Immature natural killer cell (primary cell): ENCODE measurements around the gene MCEE. TPM values are rescaled to one million over a fixed set of nuclear protein-coding genes. Genes with fewer than 3 reads are reported as not detected.
"Not testable (repeated sequence)": the region's sequence is repeated elsewhere in the genome, so short reads cannot be mapped to it uniquely, and the experiment has no call there.

Experiments used
- DNase-seq, 3 donors: peaks; one replicate each; pipeline ENCODE4 v3.0.0; 2022; ENCODE audit warnings: mixed read lengths in 1 of 3
- H3K27ac Mint-ChIP-seq, 6 donors: one replicate each; pipeline ENCODE4 v1.8.0; 2020; ENCODE audit warnings: mixed read lengths in 6 of 6, mild to moderate bottlenecking in 5 of 6, inconsistent platforms in 4 of 6, moderate library complexity in 3 of 6
- H3K27me3 Mint-ChIP-seq, 3 donors: one replicate each; pipeline ENCODE4 v1.8.0; 2020 to 2021; ENCODE audit warnings: low read depth in 3 of 3, mild to moderate bottlenecking in 3 of 3, mixed read lengths in 3 of 3, moderate library complexity in 3 of 3, inconsistent platforms in 1 of 3
- H3K36me3 Mint-ChIP-seq, 3 donors: one replicate each; pipeline ENCODE4 v1.8.0; 2020; ENCODE audit warnings: mixed read lengths in 3 of 3, inconsistent platforms in 2 of 3, mild to moderate bottlenecking in 2 of 3
- H3K4me1 Mint-ChIP-seq, 2 donors: one replicate each; pipeline ENCODE4 v1.8.0; 2020; ENCODE audit warnings: inconsistent platforms in 2 of 2, mild to moderate bottlenecking in 2 of 2, mixed read lengths in 2 of 2, moderate library complexity in 1 of 2
- H3K4me3 Mint-ChIP-seq, 5 donors: one replicate each; pipeline ENCODE4 v1.8.0; 2020; ENCODE audit warnings: mild to moderate bottlenecking in 5 of 5, mixed read lengths in 5 of 5, inconsistent platforms in 3 of 5, moderate library complexity in 3 of 5
- H3K9me3 Mint-ChIP-seq, 6 donors: one replicate each; pipeline ENCODE4 v1.8.0; 2020; ENCODE audit warnings: mild to moderate bottlenecking in 6 of 6, mixed read lengths in 6 of 6, inconsistent platforms in 4 of 6, moderate library complexity in 3 of 6
- polyA plus RNA-seq, 3 donors: library from polyadenylated mRNA; unstranded; fragments of 300-500 nt; fragmentation: Illumina TruSeq; gene quantifications; one replicate each; pipeline ENCODE4 v1.2.3, GENCODE V29; 2021

Gene MCEE
- polyA plus RNA-seq, result 10 to 100 TPM; 13.7 to 23.6 (median 16.3) TPM

DNA sequence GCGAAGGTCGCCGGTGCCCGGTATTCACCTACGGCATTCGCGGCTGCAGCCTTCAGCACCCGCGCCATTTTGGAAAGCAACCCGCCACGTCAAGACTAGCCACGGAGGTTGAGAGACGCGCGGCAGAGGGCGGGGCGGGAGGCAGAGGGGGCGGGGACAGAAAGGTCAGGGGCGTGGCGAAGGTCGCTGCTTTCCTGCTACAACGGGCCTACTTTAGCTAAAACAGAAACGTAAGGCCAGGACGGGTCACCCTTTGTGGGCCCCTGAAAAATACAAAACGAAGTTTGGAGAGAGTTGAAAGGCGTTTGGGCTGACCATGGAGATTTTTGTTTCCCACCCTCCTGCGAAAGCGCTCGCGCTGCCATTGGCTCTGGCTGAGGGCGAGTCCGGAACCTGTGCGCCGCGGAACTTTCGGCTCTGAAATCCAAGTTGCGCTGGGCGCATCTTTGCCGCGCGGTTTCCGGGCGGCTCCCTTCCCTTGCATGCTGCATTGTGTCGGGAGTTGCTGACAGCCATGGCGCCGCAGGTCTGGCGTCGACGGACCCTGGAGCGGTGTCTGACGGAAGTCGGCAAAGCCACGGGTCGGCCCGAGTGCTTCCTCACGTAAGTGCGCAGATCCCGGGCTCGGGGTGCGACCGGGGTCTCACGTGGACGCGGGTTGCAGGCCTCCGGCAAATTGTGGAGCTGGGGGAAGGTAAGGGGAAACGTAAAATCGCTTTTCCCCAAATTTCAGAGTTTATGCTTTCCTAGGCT lies at the start of gene MCEE, which contains the start of gene MPHOSPH10:
TSS of gene MCEE (minus strand) at position 78 of the 753 bp plus-strand sequence. CDS start at position 68, 10 bp downstream.
TSS of gene MPHOSPH10 (plus strand) at position 483 of the 753 bp plus-strand sequence. CDS start at position 515, 32 bp downstream.
- DNase-seq, result peak; percentile 84 to 88 (median 86)
- peaks cover 0 to 7% (median 5%) of the 10 kb centered on the region in 3 donors for H3K27me3 Mint-ChIP-seq
- H3K36me3 Mint-ChIP-seq, result peaks cover 0 to 12% (median 9%) of the 10 kb centered on the region in 3 donors
- H3K4me1 Mint-ChIP-seq, result peaks cover 18 to 25% of the 10 kb centered on the region in 2 donors
- H3K4me3 Mint-ChIP-seq, result no peak within 1 kb of the TSS
- no peak within 1 kb of the TSS for H3K27ac Mint-ChIP-seq
- H3K9me3 Mint-ChIP-seq, result no peaks in the 10 kb centered on the region

DNA sequence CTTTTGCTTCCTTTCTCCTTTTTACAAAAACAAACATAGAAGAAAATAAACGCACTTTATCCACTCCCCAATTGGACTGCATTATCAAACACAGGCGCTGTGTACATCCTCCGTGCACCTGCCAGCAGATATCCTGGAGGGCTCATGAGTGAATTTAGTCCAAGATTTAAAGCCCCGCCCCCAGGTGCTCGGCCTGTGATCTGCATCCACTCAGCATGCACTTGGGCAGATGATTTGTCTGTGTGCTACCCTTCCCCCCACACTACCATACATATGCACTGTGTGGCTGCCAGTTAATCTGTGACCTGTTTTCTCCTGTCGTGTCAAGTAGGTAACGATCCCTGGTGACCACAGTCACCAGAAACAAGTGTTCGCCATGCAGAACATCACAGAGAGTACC lies 48.8 kb upstream of the MCEE start:
- not testable (repeated sequence) for H3K36me3 Mint-ChIP-seq, H3K9me3 Mint-ChIP-seq, H3K4me1 Mint-ChIP-seq, H3K27ac Mint-ChIP-seq, DNase-seq, H3K27me3 Mint-ChIP-seq, H3K4me3 Mint-ChIP-seq

DNA sequence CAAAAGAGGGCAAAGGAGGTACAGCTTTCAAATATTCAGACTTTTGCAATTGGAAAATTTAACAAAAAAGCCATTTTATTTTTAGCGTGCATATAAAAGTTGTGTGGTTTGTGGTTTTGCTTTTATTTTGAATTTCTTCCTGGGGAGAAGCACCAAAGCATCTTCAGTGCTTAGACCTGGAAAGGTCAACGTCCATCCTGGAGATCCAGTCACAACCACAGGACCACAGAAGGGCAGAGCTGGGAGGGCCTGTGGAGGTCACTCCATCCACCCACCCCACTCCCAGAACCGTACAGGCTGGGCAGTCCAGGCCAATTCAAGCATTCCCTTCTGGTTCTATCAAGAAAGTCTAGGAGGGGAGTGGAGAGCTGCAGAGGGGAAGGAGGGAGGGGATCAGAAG lies 44.2 kb upstream of the MCEE start:
- Mint-ChIP-seq H3K4me1 (no peaks in the 10 kb centered on the region), H3K4me3 (no peak overlapping the region), H3K27ac (no peak overlapping the region), H3K9me3 (no peaks in the 10 kb centered on the region), H3K36me3 (no peaks in the 10 kb centered on the region), H3K27me3 (peaks cover 4 to 11% (median 5%) of the 10 kb centered on the region in 3 donors)
- no peak for DNase-seq

DNA sequence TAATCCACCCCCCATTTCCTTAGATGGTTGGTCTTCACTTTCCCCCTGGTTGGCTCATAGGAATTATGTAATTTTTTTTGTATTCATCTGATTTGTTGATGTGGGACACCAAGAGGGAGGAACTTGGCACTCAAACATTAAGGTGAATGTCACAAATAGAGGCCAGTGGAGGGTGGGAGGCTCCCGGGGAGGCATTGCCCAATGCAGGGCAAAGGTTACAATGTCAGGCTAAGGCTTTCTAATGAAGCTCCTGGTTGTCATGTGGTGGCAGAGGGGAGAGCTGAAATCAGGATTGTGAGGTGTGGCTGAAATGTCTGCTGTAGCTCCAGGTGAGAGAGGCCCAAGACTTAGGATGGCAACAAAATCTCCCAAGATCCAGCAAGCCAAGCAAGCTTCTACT lies 43.1 kb upstream of the MCEE start:
- DNase-seq, result no peak
- H3K27ac Mint-ChIP-seq, result no peak overlapping the region
- H3K9me3 Mint-ChIP-seq, result no peaks in the 10 kb centered on the region
- H3K36me3 Mint-ChIP-seq, result no peaks in the 10 kb centered on the region
- H3K27me3 Mint-ChIP-seq, result peaks cover 4 to 11% (median 5%) of the 10 kb centered on the region in 3 donors
- no peaks in the 10 kb centered on the region for H3K4me1 Mint-ChIP-seq
- no peak overlapping the region for H3K4me3 Mint-ChIP-seq

DNA sequence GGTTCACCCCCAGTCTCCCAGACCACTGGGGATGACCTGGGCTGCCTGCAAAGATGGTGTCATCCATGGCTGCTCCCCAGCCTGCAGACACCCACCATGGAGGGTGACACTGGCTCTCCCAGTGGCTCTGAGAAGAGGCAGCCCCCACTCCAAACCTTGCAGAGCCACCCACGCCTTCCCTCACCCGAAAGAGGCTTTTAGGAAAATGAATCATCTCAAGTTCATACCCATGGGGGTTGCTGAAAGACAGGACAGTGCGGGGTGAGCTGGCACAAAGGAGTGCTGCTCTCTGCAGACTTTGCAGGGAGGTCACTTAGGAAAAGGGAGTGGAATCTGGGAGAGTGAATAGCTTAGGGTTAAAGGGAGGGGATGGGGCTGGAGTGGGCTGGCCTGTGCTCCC lies 36.8 kb upstream of the MCEE start:
- DNase-seq, result no peak
- Mint-ChIP-seq H3K9me3 (no peaks in the 10 kb centered on the region), H3K27ac (no peak overlapping the region), H3K4me1 (no peaks in the 10 kb centered on the region), H3K4me3 (no peak overlapping the region), H3K36me3 (no peaks in the 10 kb centered on the region), H3K27me3 (peaks cover 2 to 7% (median 7%) of the 10 kb centered on the region in 3 donors)

DNA sequence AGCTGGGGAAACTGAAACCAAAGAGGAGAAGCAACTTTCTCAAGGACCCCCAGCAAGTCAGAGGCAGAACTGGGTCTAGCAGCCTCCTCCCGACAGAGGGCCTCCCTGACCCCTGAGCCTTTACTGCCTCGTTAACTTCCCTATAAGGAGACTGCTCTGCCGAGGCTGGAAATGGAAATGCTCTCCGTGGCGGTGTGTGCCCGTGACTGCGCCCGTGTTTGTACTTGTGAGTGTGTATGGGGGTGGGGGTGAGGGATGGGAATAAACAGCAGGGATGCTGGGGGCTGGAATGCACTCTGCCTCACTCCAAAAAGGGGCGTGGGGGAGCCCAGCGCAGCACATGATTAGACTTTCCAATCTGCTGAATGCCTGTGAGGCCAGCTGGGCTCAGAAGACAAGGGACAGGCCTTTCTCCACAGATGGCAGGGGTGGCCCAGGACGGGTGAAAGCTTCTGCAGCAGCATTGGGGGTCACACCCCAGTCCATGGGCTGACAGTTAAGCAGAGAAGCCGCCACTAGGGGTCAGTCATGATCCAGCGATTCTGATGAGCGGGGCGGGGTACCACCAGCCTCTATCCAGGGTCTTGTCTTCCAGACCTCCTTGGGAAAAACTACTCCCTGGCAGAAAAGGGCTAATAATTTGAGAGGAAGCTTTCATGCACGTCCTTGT lies 27.2 kb upstream of the MCEE start:
- peak; percentile 20 to 35 (median 25) for DNase-seq
- Mint-ChIP-seq H3K9me3 (no peaks in the 10 kb centered on the region), H3K4me1 (peaks cover 4 to 6% of the 10 kb centered on the region in 2 donors), H3K27ac (no peak overlapping the region), H3K27me3 (peaks cover 0 to 1% (median 0%) of the 10 kb centered on the region in 3 donors), H3K4me3 (no peak overlapping the region), H3K36me3 (no peaks in the 10 kb centered on the region)

DNA sequence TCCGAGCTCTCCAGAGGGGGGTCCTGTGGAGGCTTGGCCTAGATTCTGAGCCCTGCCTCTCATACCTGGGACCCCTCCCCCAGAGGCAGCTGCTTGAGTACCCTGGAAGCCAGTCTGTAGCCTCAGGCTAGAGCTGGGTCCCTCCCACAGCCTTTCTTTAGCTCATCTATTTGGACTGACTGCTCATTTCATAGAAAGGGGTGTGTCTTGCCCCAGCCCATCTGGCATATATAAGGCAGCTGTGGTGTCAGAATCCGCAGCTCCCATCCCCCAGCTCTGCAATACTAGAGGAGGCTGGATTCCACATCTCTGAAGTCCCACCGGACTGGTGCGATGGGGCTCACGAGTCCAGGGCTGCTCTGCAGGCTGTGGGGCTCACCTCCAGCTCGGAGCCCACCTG lies 26.5 kb upstream of the MCEE start:
- Mint-ChIP-seq H3K9me3 (no peaks in the 10 kb centered on the region), H3K4me1 (peaks cover 4 to 6% of the 10 kb centered on the region in 2 donors), H3K27me3 (peaks cover 0 to 1% (median 0%) of the 10 kb centered on the region in 3 donors), H3K27ac (no peak overlapping the region), H3K4me3 (no peak overlapping the region), H3K36me3 (peaks cover 0 to 3% (median 3%) of the 10 kb centered on the region in 3 donors)
- no peak for DNase-seq

DNA sequence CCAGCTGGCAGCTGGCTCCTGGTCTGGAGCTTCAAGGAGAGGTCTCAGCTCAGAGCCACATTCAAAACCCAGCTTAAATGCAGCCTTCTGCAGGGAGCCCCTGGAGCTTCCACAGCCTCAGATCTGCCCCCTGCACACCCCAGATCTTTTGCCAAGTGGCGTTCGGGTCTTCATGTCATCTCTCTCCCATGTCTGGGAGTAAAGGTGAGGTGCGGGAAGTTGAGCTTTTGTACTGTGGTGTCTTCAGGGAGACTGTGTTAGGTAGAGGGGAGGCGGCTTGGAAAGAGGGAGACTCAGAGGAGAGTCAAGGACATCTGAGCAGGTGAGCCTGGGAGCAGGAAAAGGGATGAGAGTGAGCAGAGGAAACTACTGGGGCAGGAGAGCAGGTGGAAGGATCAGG lies 25.8 kb upstream of the MCEE start:
- DNase-seq, result no peak
- Mint-ChIP-seq H3K4me1 (peaks cover 4 to 6% of the 10 kb centered on the region in 2 donors), H3K27ac (no peak overlapping the region), H3K9me3 (no peaks in the 10 kb centered on the region), H3K4me3 (no peak overlapping the region), H3K36me3 (peaks cover 0 to 3% (median 3%) of the 10 kb centered on the region in 3 donors), H3K27me3 (peaks cover 0 to 1% (median 0%) of the 10 kb centered on the region in 3 donors)

DNA sequence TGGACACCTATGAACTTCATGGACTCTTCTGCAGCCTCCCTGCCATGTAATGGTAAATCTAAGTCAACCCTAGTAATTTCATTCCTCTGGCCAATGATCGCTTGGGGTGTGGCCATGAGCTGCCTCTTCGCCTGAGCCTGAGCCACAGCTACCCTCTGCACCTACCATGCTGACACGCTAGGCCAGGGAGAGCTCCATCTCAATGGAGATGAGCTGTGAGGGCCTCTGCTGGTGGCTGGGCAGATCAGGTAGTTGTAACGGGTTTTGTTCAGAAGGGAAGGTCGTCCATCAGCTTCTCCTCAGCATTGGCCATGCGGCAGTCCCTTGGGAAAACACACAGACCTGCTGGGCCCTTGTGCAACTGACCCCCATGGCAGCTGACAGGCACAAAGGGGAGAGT lies 24.8 kb upstream of the MCEE start:
- Mint-ChIP-seq H3K27me3 (peaks cover 0 to 1% (median 0%) of the 10 kb centered on the region in 3 donors), H3K4me1 (peaks cover 5 to 6% of the 10 kb centered on the region in 2 donors), H3K9me3 (no peaks in the 10 kb centered on the region), H3K4me3 (no peak overlapping the region), H3K27ac (no peak overlapping the region), H3K36me3 (peaks cover 6 to 9% (median 6%) of the 10 kb centered on the region in 3 donors)
- DNase-seq, result no peak

DNA sequence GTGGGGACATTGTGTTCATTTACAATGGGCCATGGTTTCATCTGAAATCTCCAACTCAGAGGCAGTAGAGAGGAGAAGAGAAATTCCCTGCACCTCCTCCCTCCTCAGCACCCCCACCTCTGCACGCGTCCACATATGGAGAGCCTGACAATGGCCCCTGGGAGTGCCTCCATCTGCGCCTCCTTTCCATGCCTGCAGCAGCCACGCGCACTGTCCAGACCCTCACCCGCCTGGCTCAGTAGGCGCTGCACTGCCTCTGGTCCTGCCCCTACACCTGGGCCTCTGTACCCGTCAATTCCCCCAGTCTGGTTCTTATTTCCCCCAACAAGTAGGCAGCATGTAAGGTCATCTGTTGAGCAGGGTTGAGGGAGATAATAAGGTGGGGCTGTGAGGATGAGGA lies 24.2 kb upstream of the MCEE start:
- H3K27me3 Mint-ChIP-seq, result peaks cover 0 to 1% (median 0%) of the 10 kb centered on the region in 3 donors
- no peak for DNase-seq
- peaks cover 9% of the 10 kb centered on the region in 3 donors for H3K36me3 Mint-ChIP-seq
- H3K4me3 Mint-ChIP-seq, result no peak overlapping the region
- no peak overlapping the region for H3K27ac Mint-ChIP-seq
- peaks cover 5 to 6% of the 10 kb centered on the region in 2 donors for H3K4me1 Mint-ChIP-seq
- H3K9me3 Mint-ChIP-seq, result no peaks in the 10 kb centered on the region

DNA sequence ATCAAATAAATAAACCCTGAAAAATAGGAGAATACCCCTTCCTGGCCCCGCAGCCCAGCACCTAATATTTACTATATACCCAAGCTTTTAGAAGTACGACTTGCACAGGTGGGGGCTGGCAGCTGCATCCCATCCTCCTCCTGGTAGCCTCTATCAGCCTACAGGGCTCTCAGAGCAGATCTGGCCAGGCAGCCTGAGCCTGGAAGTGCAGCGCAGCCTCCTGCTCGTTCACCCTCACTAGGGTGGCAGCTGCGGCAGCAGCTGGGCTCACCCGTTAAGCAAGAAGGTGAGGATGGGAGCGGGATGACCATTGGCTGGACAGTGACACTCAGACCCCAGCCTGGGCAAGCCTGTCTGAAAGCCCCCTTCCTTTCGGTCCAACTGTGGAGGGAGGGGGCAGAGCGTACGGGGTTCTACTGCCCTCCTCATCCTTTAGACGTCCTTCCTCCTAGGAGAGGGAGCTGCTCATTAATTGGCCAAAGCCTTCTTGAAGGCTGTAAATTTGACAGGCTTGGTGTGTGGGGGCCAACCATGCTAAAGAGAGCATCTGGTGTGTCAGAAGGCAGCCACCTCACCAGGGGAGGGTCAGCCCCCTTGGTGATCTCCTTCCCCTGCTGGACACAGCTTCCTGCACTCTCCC lies 23.7 kb upstream of the MCEE start:
- Mint-ChIP-seq H3K36me3 (peaks cover 12 to 15% (median 13%) of the 10 kb centered on the region in 3 donors), H3K27me3 (peaks cover 0 to 1% (median 0%) of the 10 kb centered on the region in 3 donors), H3K27ac (no peak overlapping the region), H3K4me3 (no peak overlapping the region), H3K9me3 (no peaks in the 10 kb centered on the region), H3K4me1 (peaks cover 5 to 6% of the 10 kb centered on the region in 2 donors)
- no peak for DNase-seq

DNA sequence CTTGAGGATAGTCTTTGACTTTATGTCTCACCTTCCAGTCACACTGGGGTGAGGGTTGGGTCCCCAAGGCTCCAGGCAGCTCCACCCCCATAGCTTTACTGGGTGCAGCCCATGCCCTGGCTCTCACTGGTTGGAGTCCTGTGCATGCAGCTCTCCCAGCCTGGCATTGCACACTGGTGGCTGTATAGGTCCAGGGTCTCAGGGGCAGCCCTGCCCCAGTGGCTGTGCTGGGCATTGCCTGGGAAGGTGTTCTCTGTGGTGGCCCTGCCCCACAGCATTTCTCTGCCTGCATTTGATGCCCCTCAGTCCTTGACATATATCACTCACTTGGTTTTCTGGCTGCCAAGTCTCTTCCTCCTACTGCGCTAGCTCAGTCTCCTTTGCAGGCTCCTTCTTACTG lies 21.6 kb upstream of the MCEE start:
- Mint-ChIP-seq H3K27ac (no peak overlapping the region), H3K4me3 (no peak overlapping the region), H3K9me3 (no peaks in the 10 kb centered on the region)

DNA sequence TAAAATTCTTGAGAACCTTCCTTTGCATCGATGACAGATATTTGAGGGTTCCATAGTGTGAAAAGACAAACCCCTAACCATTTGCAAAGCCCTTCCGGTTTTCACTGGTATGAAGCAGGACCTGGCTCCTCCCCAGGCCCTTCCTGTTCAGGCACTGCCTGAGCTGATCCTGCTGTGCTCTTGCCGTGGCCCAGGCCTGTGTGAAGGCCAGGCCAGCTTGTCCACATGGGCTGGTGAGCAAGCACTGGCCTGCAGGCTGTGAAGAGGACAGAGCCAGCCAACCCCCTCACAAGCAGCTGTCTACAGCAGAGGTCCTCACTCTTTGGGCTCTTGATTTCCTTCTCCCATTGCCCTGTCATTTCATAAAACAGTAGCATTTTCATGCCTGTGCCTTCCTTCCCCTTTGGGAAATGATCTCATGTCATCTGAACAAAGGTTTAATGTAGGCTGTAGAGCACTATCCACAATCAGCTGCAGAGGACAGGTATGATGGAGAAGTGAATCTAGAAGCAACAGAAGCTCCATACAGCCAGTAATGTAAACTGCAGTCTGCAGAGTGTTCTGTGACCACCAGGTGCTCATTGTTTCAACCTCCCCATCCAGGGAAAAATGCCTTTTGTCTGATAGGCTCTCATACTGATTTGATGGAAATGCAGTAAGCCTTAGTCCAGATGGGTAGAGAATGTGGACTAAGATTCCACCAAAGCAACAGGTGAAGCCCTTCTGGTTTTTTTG lies 20.2 kb upstream of the MCEE start:
- Mint-ChIP-seq H3K36me3 (peaks cover 28 to 38% (median 33%) of the 10 kb centered on the region in 3 donors), H3K4me1 (peaks cover 0 to 1% of the 10 kb centered on the region in 2 donors), H3K4me3 (no peak overlapping the region), H3K27me3 (no peaks in the 10 kb centered on the region), H3K9me3 (no peaks in the 10 kb centered on the region), H3K27ac (peak overlapping the region in 4 of 6 donors; percentile 20 to 67 (median 48))
- DNase-seq, result no peak

More for the DNA sequence above, 21.6 kb upstream of the MCEE start:
- DNase-seq, result no peak
- Mint-ChIP-seq H3K27me3 (no peaks in the 10 kb centered on the region), H3K36me3 (peaks cover 19 to 30% (median 27%) of the 10 kb centered on the region in 3 donors), H3K4me1 (peaks cover 0 to 1% of the 10 kb centered on the region in 2 donors)
